PC-9 (cell line): ENCODE data around the gene SYT3. TPM values are rescaled to one million over a fixed set of nuclear protein-coding genes. Genes with fewer than 3 reads are reported as not detected.

Source experiments
- BruUV-seq: library from RNA; stranded (reverse); fragments of 400-500 nt; replicated peaks from 2 replicates; lab custom pipeline; 2021; lab: Mats Ljungman, UMichigan
- CTCF ChIA-PET: fragments of 300-600 bp; sonication (Branson Sonifier 250); formaldehyde crosslinking; loops from one replicate; lab custom pipeline; 2022; ENCODE audit warnings: antibody characterized with exemption; lab: Charles Lee
- POLR2A ChIA-PET: fragments of 300-600 bp; sonication (Branson Sonifier 250); formaldehyde crosslinking; loops from one replicate; lab custom pipeline; 2022; ENCODE audit warnings: antibody characterized with exemption; ENCODE audit not compliant: unreplicated experiment; lab: Charles Lee
- DNase-seq, 2 experiments: peaks; one replicate each; pipeline versions ENCODE4 v3.0.0 to v3.0.0-alpha.2; 2015 to 2022; ENCODE audit warnings: mixed read lengths in 1 of 2
- H2AFZ ChIP-seq: fragments of 200-600 bp; sonication (generic); 2 replicates; pipeline ENCODE4 v1.8.1; 2017; ENCODE audit warnings: antibody characterized with exemption
- H3F3A ChIP-seq: fragments of 200-600 bp; sonication (generic); 2 replicates; pipeline ENCODE4 v1.8.1; 2017; ENCODE audit warnings: antibody characterized with exemption, mild to moderate bottlenecking, low read depth; ENCODE audit not compliant: insufficient read depth
- H3K27ac ChIP-seq: fragments of 200-600 bp; sonication (generic); 2 replicates; pipeline ENCODE4 v1.6.1; 2016; ENCODE audit warnings: mixed run types
- H3K27me3 ChIP-seq: fragments of 200-600 bp; sonication (generic); 2 replicates; pipeline ENCODE4 v1.6.1; 2016; ENCODE audit warnings: low read depth, mixed run types; ENCODE audit not compliant: insufficient read depth
- H3K36me3 ChIP-seq: fragments of 200-600 bp; sonication (generic); 2 replicates; pipeline ENCODE4 v1.6.1; 2016; ENCODE audit warnings: low read depth, mixed run types
- H3K4me1 ChIP-seq: fragments of 200-600 bp; sonication (generic); replicated peaks from 2 replicates; pipeline ENCODE4 v1.6.1; 2016; ENCODE audit warnings: mixed run types; ENCODE audit not compliant: insufficient read depth
- H3K4me2 ChIP-seq: fragments of 200-600 bp; sonication (generic); 2 replicates; pipeline ENCODE4 v1.6.1; 2017; ENCODE audit warnings: mixed run types
- H3K4me3 ChIP-seq: fragments of 200-600 bp; sonication (generic); 2 replicates; pipeline ENCODE4 v1.6.1; 2016; ENCODE audit warnings: mixed run types
- H3K79me2 ChIP-seq: fragments of 200-600 bp; sonication (generic); 2 replicates; pipeline ENCODE4 v1.6.1; 2017; ENCODE audit warnings: low read depth, mixed run types
- H3K9me2 ChIP-seq: fragments of 200-600 bp; sonication (generic); 2 replicates; pipeline ENCODE4 v1.8.1; 2017; ENCODE audit warnings: mild to moderate bottlenecking; ENCODE audit not compliant: insufficient read depth
- H3K9me3 ChIP-seq: fragments of 200-600 bp; sonication (generic); 2 replicates; pipeline ENCODE4 v1.8.1; 2016; ENCODE audit warnings: low read depth; ENCODE audit not compliant: insufficient read depth
- H4K20me1 ChIP-seq: fragments of 200-600 bp; sonication (generic); 2 replicates; pipeline ENCODE4 v1.8.1; 2017; ENCODE audit not compliant: insufficient read depth
- EZH2 ChIP-seq: fragments of 200-600 bp; sonication (generic); IDR thresholded peaks from 2 replicates; pipeline ENCODE4 v1.8.0; 2017; ENCODE audit warnings: antibody characterized with exemption, low read depth
- intact Hi-C: fragments of 100-400 bp; cut with micrococcal nuclease; formaldehyde crosslinking; loops from one replicate; pipeline ENCODE4 v1.10.0; 2022; ENCODE audit not compliant: unreplicated experiment
- total RNA-seq: library from RNA; stranded (reverse); gene quantifications from 2 replicates; pipeline ENCODE4 v1.2.3, GENCODE V29; 2021
- TF ChIP-seq, protein P1 (sequence below): fragments of 200-600 bp; sonication (generic); conservative IDR thresholded peaks from 2 replicates; pipeline ENCODE4 v1.6.1; 2017; ENCODE audit warnings: mixed run types, antibody characterized with exemption, mild to moderate bottlenecking, moderate library complexity

Gene SYT3
- total RNA-seq, 1 experiment from 2014 or later = not detected

DNA sequence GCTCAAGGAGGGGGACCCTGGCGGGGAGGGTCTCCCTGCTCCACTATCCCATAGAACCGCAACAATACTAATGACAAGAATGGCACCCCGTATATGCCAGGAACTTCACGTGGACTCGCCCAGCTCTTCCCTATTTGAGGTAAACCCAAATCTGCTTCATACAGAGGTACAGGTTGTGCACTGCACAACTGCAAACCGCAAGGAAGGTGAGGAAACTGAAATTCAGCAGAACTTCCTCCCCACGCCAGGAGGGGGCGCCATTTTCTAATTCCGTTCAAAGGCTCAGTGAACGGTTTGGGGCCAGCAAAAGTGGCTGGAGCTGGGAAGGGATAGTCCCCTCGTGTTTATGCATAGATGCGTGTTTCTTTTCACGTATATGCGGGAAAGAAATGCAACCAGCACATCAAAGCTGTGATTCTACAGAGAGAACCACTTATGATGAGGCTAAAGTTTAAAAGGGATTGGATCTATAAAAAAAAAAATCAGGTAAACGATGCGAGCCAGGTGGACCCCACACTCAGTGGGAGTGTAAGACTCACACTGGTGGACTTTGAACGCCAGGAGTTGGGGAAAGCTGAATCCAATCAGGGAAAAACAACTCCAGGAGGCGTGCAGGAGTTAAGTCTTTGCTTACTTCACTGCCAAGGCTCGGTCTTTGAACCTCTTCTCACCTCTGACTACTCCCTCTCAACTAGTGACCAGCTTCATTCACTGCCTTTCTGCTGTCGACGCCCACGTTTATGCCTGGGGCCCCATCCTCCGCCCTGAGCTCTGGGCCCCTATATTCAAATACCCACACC lies 29.8 kb upstream of the SYT3 start:
- Histone ChIP-seq H2AFZ (no peak overlapping the region), H3K9me2 (no peaks in the 10 kb centered on the region), H3K9me3 (no peaks in the 10 kb centered on the region), H4K20me1 (no peaks in the 10 kb centered on the region; the same call in 1 of the 2 replicates), H3K27ac (no peak overlapping the region), H3K4me2 (no peak overlapping the region), H3K27me3 (peaks cover 64% of the 10 kb centered on the region), H3F3A (no peaks in the 10 kb centered on the region), H3K4me3 (no peak overlapping the region), H3K79me2 (no peaks in the 10 kb centered on the region), H3K36me3 (no peaks in the 10 kb centered on the region), H3K4me1 (no peaks in the 10 kb centered on the region)
- ChIA-PET CTCF (interaction anchor here (0.6 kb wide), 1 partner anchor 381 kb away, joined by 6 read pairs; no protein-coding TSS in a partner anchor), POLR2A (interaction anchor here (0.6 kb wide), 1 partner anchor 725 kb away, joined by 4 read pairs; no protein-coding TSS in a partner anchor)
- TF ChIP-seq, protein P1, sequence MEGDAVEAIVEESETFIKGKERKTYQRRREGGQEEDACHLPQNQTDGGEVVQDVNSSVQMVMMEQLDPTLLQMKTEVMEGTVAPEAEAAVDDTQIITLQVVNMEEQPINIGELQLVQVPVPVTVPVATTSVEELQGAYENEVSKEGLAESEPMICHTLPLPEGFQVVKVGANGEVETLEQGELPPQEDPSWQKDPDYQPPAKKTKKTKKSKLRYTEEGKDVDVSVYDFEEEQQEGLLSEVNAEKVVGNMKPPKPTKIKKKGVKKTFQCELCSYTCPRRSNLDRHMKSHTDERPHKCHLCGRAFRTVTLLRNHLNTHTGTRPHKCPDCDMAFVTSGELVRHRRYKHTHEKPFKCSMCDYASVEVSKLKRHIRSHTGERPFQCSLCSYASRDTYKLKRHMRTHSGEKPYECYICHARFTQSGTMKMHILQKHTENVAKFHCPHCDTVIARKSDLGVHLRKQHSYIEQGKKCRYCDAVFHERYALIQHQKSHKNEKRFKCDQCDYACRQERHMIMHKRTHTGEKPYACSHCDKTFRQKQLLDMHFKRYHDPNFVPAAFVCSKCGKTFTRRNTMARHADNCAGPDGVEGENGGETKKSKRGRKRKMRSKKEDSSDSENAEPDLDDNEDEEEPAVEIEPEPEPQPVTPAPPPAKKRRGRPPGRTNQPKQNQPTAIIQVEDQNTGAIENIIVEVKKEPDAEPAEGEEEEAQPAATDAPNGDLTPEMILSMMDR = peak; percentile 92
- TF ChIP-seq EZH2 = no peak
- no peak for DNase-seq
- intact Hi-C loops = no loop called here
- no TSS peak for BruUV-seq

DNA sequence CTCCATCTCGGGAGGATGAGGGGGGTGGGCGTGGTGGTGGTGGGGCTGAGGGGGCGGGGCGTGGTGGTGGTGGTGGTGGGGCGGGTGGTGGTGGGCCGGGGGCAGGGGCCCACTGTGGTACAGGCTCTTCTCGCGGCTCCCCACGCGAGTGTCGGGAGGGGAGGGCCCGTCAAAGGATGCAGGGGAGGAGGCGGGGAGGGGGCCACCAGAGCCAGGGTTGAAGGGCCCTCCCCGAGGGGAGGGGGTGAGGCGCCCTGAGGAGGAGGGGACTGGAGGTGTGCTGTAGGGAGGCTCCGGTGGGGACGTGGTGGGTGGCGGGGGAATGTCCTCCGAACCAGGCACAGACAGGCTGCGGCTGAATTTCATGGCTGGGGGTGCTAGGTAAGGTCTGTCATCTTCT lies 29.2 kb upstream of the SYT3 start:
- peaks cover 60% of the 10 kb centered on the region for H3K27me3 ChIP-seq
- no peak overlapping the region for H3K4me3 ChIP-seq
- ChIA-PET POLR2A (no interaction called here), CTCF (interaction anchor here (0.6 kb wide), 1 partner anchor 380 kb away, joined by 6 read pairs; no protein-coding TSS in a partner anchor)
- DNase-seq = no peak
- H3F3A ChIP-seq = no peaks in the 10 kb centered on the region
- no peaks in the 10 kb centered on the region for H3K4me1 ChIP-seq
- no peaks in the 10 kb centered on the region for H3K9me2 ChIP-seq
- no peak overlapping the region for H2AFZ ChIP-seq
- H4K20me1 ChIP-seq = no peaks in the 10 kb centered on the region; the same call in 1 of the 2 replicates
- no peak overlapping the region for H3K4me2 ChIP-seq
- H3K9me3 ChIP-seq = no peaks in the 10 kb centered on the region
- H3K27ac ChIP-seq = no peak overlapping the region
- no peaks in the 10 kb centered on the region for H3K36me3 ChIP-seq
- no TSS peak for BruUV-seq
- H3K79me2 ChIP-seq = no peaks in the 10 kb centered on the region
- TF ChIP-seq EZH2 = no peak
- TF ChIP-seq, protein P1 = no peak
- intact Hi-C loops = no loop called here

DNA sequence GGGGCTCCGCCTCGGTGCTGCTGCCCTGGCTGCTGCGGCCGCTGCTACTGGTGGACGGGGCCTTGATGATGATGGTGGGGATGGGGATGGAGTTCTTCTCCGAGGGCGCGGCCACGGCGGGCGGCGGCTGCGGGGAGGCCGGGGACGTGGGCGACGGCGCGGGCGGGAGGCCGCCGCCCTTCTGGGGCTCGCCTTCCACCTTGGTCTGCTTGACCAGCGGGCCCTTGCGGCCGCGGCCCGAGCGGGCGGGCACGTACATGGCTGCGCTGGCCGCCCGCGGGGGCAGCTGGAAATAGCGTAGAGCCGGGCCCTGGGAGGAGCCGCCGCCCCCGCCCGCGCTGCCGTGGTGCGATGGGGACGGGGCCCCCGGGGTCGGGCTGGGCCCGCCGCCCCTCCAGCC lies 28.7 kb upstream of the SYT3 start:
- Histone ChIP-seq H3K27me3 (peaks cover 56% of the 10 kb centered on the region), H2AFZ (no peak overlapping the region), H3K4me3 (no peak overlapping the region), H3K36me3 (no peaks in the 10 kb centered on the region), H4K20me1 (no peaks in the 10 kb centered on the region; the same call in 1 of the 2 replicates), H3K4me1 (no peaks in the 10 kb centered on the region), H3F3A (no peaks in the 10 kb centered on the region), H3K9me3 (no peaks in the 10 kb centered on the region), H3K79me2 (no peaks in the 10 kb centered on the region), H3K27ac (no peak overlapping the region), H3K4me2 (no peak overlapping the region), H3K9me2 (no peaks in the 10 kb centered on the region)
- DNase-seq = no peak
- no TSS peak for BruUV-seq
- ChIA-PET CTCF (no interaction called here), POLR2A (no interaction called here)
- no peak for TF ChIP-seq EZH2
- TF ChIP-seq, protein P1 = no peak
- intact Hi-C loops = no loop called here
